Keratinocyte (primary cell): Measurements from ENCODE around the gene EXT2.
A peak's percentile ranks its signal among the peaks of the same experiment; 100 is the strongest.

Source experiments
- CTCF ChIP-seq, 3 experiments: IDR thresholded peaks in 1 of 3; conservative IDR thresholded peaks in 1 of 3; optimal IDR thresholded peaks in 1 of 3; 2 replicates in 2 of 3; 3 replicates in 1 of 3; pipeline versions ENCODE3 to v1.5.1; 2011; ENCODE audit warnings: low read length in 3 of 3, mild to moderate bottlenecking in 3 of 3, moderate library complexity in 2 of 3, control low read depth in 1 of 3, inconsistent platforms in 1 of 3; ENCODE audit not compliant: insufficient read depth in 2 of 3; ENCODE audit errors: extremely low read depth in 1 of 3
- EZH2 ChIP-seq: IDR thresholded peaks from one replicate; pipeline ENCODE4 v1.6.1; 2012; ENCODE audit warnings: inconsistent platforms, mild to moderate bottlenecking, low read length, moderate library complexity

- TF ChIP-seq CTCF (optimal IDR thresholded peaks at IDR 0.05 in 1 of 3, IDR thresholded peaks at IDR 0.05 in 1 of 3, conservative IDR thresholded peaks at IDR 0.05 in 1 of 3; ENCODE audit: extremely low read depth in 1 of 3, insufficient read depth in 2 of 3, low read length in 3 of 3) (peak; percentile 70 to 92 (median 86)), EZH2 (no peak)
Measured at GRCh38 chr11:44065841-44066731, 29.4 kb upstream of the EXT2 start, which contains the start of gene ACCS.
